Thyroid gland (tissue), 4 donors: ENCODE data around the gene BLVRB.

Experiments
- POLR2A ChIP-seq, 2 donors: fragments of 450-650 bp; IDR thresholded peaks; one replicate each; pipeline ENCODE4 v1.6.1; 2017; ENCODE audit warnings: antibody characterized with exemption in 2 of 2, mild to moderate bottlenecking in 2 of 2, moderate library complexity in 1 of 2
- TF ChIP-seq, protein P1 (sequence below), 6 experiments: fragments of 200-600 bp in 3 of 6; fragments of 450-650 bp in 3 of 6; sonication (generic) in 3 of 6; IDR thresholded peaks; one replicate each; pipeline ENCODE4 v1.5.1; 2016 to 2019; ENCODE audit warnings: antibody characterized with exemption in 6 of 6, mild to moderate bottlenecking in 2 of 6, inconsistent platforms in 1 of 6, moderate library complexity in 1 of 6

- no peak for TF ChIP-seq POLR2A (IDR thresholded peaks at IDR 0.05)
- TF ChIP-seq, protein P1, sequence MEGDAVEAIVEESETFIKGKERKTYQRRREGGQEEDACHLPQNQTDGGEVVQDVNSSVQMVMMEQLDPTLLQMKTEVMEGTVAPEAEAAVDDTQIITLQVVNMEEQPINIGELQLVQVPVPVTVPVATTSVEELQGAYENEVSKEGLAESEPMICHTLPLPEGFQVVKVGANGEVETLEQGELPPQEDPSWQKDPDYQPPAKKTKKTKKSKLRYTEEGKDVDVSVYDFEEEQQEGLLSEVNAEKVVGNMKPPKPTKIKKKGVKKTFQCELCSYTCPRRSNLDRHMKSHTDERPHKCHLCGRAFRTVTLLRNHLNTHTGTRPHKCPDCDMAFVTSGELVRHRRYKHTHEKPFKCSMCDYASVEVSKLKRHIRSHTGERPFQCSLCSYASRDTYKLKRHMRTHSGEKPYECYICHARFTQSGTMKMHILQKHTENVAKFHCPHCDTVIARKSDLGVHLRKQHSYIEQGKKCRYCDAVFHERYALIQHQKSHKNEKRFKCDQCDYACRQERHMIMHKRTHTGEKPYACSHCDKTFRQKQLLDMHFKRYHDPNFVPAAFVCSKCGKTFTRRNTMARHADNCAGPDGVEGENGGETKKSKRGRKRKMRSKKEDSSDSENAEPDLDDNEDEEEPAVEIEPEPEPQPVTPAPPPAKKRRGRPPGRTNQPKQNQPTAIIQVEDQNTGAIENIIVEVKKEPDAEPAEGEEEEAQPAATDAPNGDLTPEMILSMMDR (IDR thresholded peaks at IDR 0.05): no peak
Measured at GRCh38 chr19:40513741-40514315, 48.3 kb upstream of the BLVRB start.
